ENCODE data around the gene ZNF668. TPM values are rescaled to one million over a fixed set of nuclear protein-coding genes. Genes with fewer than 3 reads are reported as not detected.

Gene ZNF668
- total and polyA plus RNA-seq, 2 experiments from 2014 or later, result 8.1 to 13.0 TPM

- Histone ChIP-seq H4K20me1 (ENCODE audit: insufficient read depth, poor library complexity, severe bottlenecking) (no peaks in the 10 kb centered on the region), H3K9me2 (replicated peaks; ENCODE audit: insufficient read depth) (no peaks in the 10 kb centered on the region), H3K27ac (no peak overlapping the region), H3K9me3 (ENCODE audit: low read depth) (no peaks in the 10 kb centered on the region), H3K27me3 (no peaks in the 10 kb centered on the region), H3K36me3 (replicated peaks; ENCODE audit: insufficient read depth, low read depth) (no peaks in the 10 kb centered on the region), H2AFZ (no peak overlapping the region), H3K79me2 (peaks cover 14% of the 10 kb centered on the region), H3K4me2 (peak overlapping the region; percentile 93), H3K4me1 (ENCODE audit: insufficient read depth) (no peaks in the 10 kb centered on the region), H3K4me3 (no peak overlapping the region)
- DNase-seq (ENCODE audit: low spot score), result peak; percentile 47
- WGBS (ENCODE audit: low lambda C conversion rate, missing lambda C conversion rate), result 28% methylated on average over 12 of the region's 17 CpGs
- TF ChIP-seq EZH2phosphoT487 (IDR thresholded peaks at IDR 0.05; ENCODE audit: low read depth, severe bottlenecking, unreplicated experiment), result no peak
- TF ChIP-seq CTCF (IDR thresholded peaks at IDR 0.05; ENCODE audit: poor library complexity), result no peak
- no peak for TF ChIP-seq EZH2 (IDR thresholded peaks at IDR 0.05; ENCODE audit: borderline replicate concordance)
These were observed 19.2 kb upstream of the ZNF668 start for GRCh38 chr16:31093132-31093703.

- Histone ChIP-seq H4K20me1 (ENCODE audit: insufficient read depth, poor library complexity, severe bottlenecking) (no peaks in the 10 kb centered on the region), H3K4me3 (no peak overlapping the region), H3K9me2 (replicated peaks; ENCODE audit: insufficient read depth) (no peaks in the 10 kb centered on the region), H3K27ac (no peak overlapping the region), H3K9me3 (ENCODE audit: low read depth) (no peaks in the 10 kb centered on the region), H3K79me2 (peaks cover 14% of the 10 kb centered on the region), H2AFZ (no peak overlapping the region), H3K4me1 (ENCODE audit: insufficient read depth) (no peaks in the 10 kb centered on the region), H3K27me3 (no peaks in the 10 kb centered on the region), H3K4me2 (no peak overlapping the region), H3K36me3 (replicated peaks; ENCODE audit: insufficient read depth, low read depth) (no peaks in the 10 kb centered on the region)
- peak; percentile 5 for DNase-seq (ENCODE audit: low spot score)
- no peak for TF ChIP-seq CTCF (IDR thresholded peaks at IDR 0.05; ENCODE audit: poor library complexity)
- 94% methylated on average over 5 of the region's 5 CpGs for WGBS (ENCODE audit: low lambda C conversion rate, missing lambda C conversion rate)
These were observed 18.3 kb upstream of the ZNF668 start for GRCh38 chr16:31092330-31092729.

- Histone ChIP-seq H3K27me3 (no peaks in the 10 kb centered on the region), H3K27ac (no peak overlapping the region), H3K79me2 (peaks cover 14% of the 10 kb centered on the region), H3K9me3 (ENCODE audit: low read depth) (no peaks in the 10 kb centered on the region), H2AFZ (no peak overlapping the region), H3K9me2 (replicated peaks; ENCODE audit: insufficient read depth) (no peaks in the 10 kb centered on the region), H3K4me3 (no peak overlapping the region), H3K4me2 (no peak overlapping the region), H4K20me1 (ENCODE audit: insufficient read depth, poor library complexity, severe bottlenecking) (no peaks in the 10 kb centered on the region), H3K36me3 (replicated peaks; ENCODE audit: insufficient read depth, low read depth) (no peaks in the 10 kb centered on the region), H3K4me1 (ENCODE audit: insufficient read depth) (no peaks in the 10 kb centered on the region)
- WGBS (ENCODE audit: low lambda C conversion rate, missing lambda C conversion rate), result 96% methylated on average over 2 of the region's 2 CpGs
- TF ChIP-seq EZH2phosphoT487 (IDR thresholded peaks at IDR 0.05; ENCODE audit: low read depth, severe bottlenecking, unreplicated experiment), result no peak
- DNase-seq (ENCODE audit: low spot score), result peak; percentile 8
These were observed 16.5 kb upstream of the ZNF668 start for GRCh38 chr16:31090540-31090939.

GRCh38 chr16:31089199-31089598 lies 15.2 kb upstream of the ZNF668 start:
- no peak for DNase-seq (ENCODE audit: low spot score)

More at GRCh38 chr16:31089199-31089598, 15.2 kb upstream of the ZNF668 start:
- Histone ChIP-seq H3K27me3 (no peaks in the 10 kb centered on the region), H3K9me2 (replicated peaks; ENCODE audit: insufficient read depth) (no peaks in the 10 kb centered on the region), H2AFZ (no peak overlapping the region), H3K4me1 (ENCODE audit: insufficient read depth) (no peaks in the 10 kb centered on the region), H3K27ac (no peak overlapping the region), H3K36me3 (replicated peaks; ENCODE audit: insufficient read depth, low read depth) (no peaks in the 10 kb centered on the region), H3K4me3 (no peak overlapping the region), H3K9me3 (ENCODE audit: low read depth) (no peaks in the 10 kb centered on the region), H3K79me2 (peaks cover 14% of the 10 kb centered on the region), H3K4me2 (no peak overlapping the region), H4K20me1 (ENCODE audit: insufficient read depth, poor library complexity, severe bottlenecking) (no peaks in the 10 kb centered on the region)
- whole genome bisulfite sequencing (ENCODE audit: low lambda C conversion rate, missing lambda C conversion rate), result 97% methylated on average over 8 of the region's 8 CpGs
- no peak for TF ChIP-seq CTCF (IDR thresholded peaks at IDR 0.05; ENCODE audit: poor library complexity)
- TF ChIP-seq EZH2 (IDR thresholded peaks at IDR 0.05; ENCODE audit: borderline replicate concordance), result no peak
- no peak for TF ChIP-seq EZH2phosphoT487 (IDR thresholded peaks at IDR 0.05; ENCODE audit: low read depth, severe bottlenecking, unreplicated experiment)
